ENCODE data around the gene TAS1R1. TPM values are rescaled to one million over a fixed set of nuclear protein-coding genes. Genes with fewer than 3 reads are reported as not detected.
A peak's percentile ranks its signal among the peaks of the same experiment; 100 is the strongest.

Gene TAS1R1
- polyA plus RNA-seq, 1 donor = 0.27 TPM

DNA sequence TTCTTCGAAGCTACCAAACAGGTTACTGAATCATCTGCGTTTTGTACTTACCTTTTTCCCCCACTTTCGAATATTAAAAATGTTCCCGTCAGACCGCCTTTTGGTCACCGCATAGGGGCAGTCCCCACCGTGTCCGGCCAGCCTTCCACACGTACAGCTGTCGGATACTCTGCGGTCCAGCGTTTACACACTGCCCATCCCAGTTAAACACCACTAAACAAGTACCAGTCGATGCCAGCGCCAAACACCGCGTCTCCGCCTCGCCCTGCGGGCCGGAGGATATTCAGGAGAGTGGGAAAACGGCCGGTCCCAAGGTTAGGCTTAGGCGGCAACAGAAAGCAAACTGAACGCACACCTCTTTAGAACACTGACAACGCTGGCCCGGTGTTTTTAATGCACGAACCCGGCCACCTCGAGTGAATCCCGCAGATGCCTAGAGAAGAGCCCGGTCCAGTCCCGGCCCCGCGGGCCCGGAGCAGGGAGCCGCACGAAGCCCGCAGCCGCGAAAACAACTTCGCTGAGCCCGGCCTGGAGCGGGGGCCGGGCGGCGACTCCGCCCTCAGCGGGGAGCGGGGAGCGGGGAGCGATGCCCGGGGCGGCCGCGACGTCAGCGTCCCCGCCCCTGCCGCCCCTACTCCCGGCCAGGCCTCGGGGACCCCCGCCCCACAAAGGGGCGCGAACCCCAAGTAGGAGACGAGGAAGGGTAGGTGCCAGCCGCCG is 57.7 kb downstream of the TAS1R1 start:
- Histone ChIP-seq H3K4me1 (ENCODE audit: control insufficient read depth, insufficient read depth, low read length) (peaks cover 3% of the 10 kb centered on the region), H3K9me3 (ENCODE audit: control insufficient read depth, low read depth, low read length) (no peaks in the 10 kb centered on the region), H3K27me3 (ENCODE audit: control insufficient read depth, insufficient read depth, low read length) (no peaks in the 10 kb centered on the region), H3K36me3 (ENCODE audit: control insufficient read depth, insufficient read depth, low read length) (peaks cover 8% of the 10 kb centered on the region), H3K27ac (ENCODE audit: low read length) (peak overlapping the region; percentile 94), H3K4me3 (ENCODE audit: low read length) (peak overlapping the region; percentile 89)
- 5% methylated on average over 3 of the region's 67 CpGs for WGBS (ENCODE audit: insufficient coverage, low lambda C conversion rate)
- DNase-seq = peak in 1 of 2 donors; percentile 71

DNA sequence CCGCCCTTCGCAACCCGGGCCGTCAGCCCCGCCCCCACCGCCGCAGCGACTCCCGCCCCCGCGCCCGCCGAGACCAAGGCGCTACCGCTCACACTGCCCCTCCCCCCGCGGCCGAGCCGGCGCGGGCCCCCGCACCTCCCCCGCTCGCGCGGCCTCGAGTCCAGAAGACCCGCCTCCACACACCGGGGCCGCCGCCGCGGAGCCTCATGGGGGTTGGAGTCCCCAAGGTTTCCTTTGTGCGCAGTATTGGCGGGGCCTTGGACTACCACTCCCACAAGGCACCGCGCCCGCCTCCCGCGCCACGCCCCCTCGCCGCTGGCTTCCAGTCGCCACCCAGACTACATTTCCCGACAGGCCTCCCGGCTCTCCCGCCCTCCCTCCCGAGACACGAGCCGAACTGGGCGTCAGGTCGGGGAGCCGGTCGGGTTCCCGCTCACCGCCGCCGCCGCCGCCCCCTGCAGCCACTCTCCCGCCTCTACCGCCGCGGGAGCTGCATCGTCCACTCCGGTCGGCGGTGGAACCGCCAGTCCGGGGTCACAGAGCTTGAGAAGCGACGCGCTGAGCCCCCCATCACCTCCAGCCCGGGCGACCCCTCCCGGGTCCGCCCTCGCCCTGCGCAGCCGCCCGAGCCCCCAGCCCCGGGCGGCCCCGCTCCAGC is 58.4 kb downstream of the TAS1R1 start, which contains the start of gene PHF13:
Gene PHF13, plus strand, starts transcription at position 371 of the 658 bp plus-strand sequence. CDS start 336 bp downstream, outside the sequence.
- peak within 1 kb of the TSS; percentile 94 for H3K27ac ChIP-seq (ENCODE audit: low read length)
- no CpG with 5 or more reads among the region's 84 CpGs for WGBS (ENCODE audit: insufficient coverage, low lambda C conversion rate)
- DNase-seq = peak; percentile 99
- H3K4me1 ChIP-seq (ENCODE audit: control insufficient read depth, insufficient read depth, low read length) = peaks cover 3% of the 10 kb centered on the region
- H3K4me3 ChIP-seq (ENCODE audit: low read length) = peak within 1 kb of the TSS; percentile 89
- H3K27me3 ChIP-seq (ENCODE audit: control insufficient read depth, insufficient read depth, low read length) = no peaks in the 10 kb centered on the region
- no peaks in the 10 kb centered on the region for H3K9me3 ChIP-seq (ENCODE audit: control insufficient read depth, low read depth, low read length)
- peaks cover 13% of the 10 kb centered on the region for H3K36me3 ChIP-seq (ENCODE audit: control insufficient read depth, insufficient read depth, low read length)

DNA sequence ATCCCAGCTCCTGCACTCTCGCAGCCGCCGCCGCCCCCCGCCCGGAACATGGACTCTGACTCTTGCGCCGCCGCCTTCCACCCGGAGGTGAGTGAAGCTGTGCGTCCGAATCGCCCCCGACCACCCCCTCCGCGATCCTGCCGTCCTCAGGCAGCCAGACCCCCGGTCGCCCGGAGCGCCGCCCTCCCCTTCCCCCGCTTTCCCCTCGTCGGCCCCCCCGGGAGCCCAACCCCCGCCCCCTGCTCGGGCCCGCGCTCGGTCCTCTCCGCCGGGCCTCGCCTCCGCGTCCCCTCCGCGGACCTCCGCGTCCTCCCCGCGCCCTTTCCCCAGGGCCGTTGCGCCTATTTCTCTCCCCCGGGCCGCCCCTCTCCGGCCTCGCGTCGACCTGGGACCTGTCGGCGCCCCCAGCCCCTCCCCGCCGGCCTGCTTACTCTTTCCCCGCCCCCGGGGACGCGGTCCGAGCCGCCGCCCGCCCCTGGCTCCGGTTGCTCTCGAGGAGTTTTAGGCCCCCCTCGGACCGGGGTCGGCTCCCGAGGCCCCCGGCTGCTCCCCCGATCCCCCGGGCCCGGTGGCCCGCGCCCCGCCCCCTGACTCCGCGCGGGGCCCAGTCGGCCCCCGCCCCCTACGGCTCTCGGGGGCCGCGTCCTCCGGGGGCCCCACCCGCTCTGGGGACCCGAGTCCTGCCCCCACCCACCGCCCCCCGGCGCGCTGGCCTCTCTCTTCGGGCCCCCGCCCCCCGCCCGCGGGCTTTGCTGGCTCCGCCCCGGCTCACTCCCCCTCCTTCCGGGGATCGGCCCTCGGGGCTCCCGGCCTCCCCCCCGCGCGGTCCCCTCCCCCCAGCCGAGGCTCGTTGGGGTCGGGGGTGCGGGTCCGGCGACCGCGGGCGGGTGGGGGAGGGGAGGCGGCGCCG is 59.2 kb downstream of the TAS1R1 start:
- peaks cover 16% of the 10 kb centered on the region for H3K36me3 ChIP-seq (ENCODE audit: control insufficient read depth, insufficient read depth, low read length)
- H3K4me3 ChIP-seq (ENCODE audit: low read length) = peak overlapping the region; percentile 72
- peak; percentile 34 to 39 for DNase-seq
- H3K4me1 ChIP-seq (ENCODE audit: control insufficient read depth, insufficient read depth, low read length) = peaks cover 3% of the 10 kb centered on the region
- H3K27ac ChIP-seq (ENCODE audit: low read length) = peak overlapping the region; percentile 77
- WGBS (ENCODE audit: insufficient coverage, low lambda C conversion rate) = no CpG with 5 or more reads among the region's 117 CpGs
- no peaks in the 10 kb centered on the region for H3K27me3 ChIP-seq (ENCODE audit: control insufficient read depth, insufficient read depth, low read length)
- H3K9me3 ChIP-seq (ENCODE audit: control insufficient read depth, low read depth, low read length) = no peaks in the 10 kb centered on the region

DNA sequence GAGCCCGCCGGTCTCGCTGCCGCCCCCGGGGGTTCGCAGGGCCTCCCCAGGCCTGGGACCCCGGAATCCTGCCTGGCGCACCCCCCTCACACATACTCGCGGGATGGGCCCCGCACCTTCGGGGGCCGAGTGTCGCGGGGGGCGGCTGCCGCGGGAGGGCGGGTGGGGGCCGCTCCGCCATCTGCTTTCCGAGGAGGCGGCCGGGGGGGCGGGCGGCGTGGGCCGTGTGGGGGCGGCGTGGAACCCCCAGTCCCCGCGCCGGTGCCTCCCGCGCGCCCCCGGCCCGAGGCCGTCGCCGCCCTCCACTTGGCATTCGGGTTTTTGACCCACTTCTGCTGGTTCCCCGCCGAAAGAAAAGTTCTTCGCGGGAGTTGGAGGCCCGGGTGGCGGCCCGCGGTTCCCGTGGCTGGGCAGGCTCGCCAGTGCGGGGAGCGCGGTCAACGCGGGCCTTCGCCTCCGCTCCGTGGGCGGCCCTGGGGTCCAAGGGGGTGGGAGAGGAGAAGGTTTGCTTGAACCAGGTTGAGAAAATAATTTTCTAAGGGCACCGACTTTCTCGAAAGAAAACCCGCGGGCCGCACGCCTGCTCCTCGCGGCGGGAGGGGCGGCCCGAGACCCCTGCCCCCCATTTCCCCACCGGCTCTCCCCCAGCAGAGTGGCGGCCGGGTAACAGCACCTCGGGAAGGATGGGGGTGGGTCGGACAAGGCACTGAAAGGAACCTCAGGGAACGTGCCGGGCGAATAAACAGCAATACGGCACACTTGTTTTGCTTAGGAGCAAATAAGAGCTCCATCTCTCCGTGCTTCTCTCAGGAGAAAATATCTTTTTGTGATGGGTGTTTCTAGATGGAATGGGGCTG is 60.0 kb downstream of the TAS1R1 start:
- H3K36me3 ChIP-seq (ENCODE audit: control insufficient read depth, insufficient read depth, low read length) = peaks cover 24% of the 10 kb centered on the region
- DNase-seq = peak in 1 of 2 donors; percentile 22
- no peak overlapping the region for H3K27ac ChIP-seq (ENCODE audit: low read length)
- peaks cover 3% of the 10 kb centered on the region for H3K4me1 ChIP-seq (ENCODE audit: control insufficient read depth, insufficient read depth, low read length)
- H3K4me3 ChIP-seq (ENCODE audit: low read length) = peak overlapping the region; percentile 72
- WGBS (ENCODE audit: insufficient coverage, low lambda C conversion rate) = no CpG with 5 or more reads among the region's 82 CpGs
- H3K27me3 ChIP-seq (ENCODE audit: control insufficient read depth, insufficient read depth, low read length) = no peaks in the 10 kb centered on the region
- H3K9me3 ChIP-seq (ENCODE audit: control insufficient read depth, low read depth, low read length) = no peaks in the 10 kb centered on the region

DNA sequence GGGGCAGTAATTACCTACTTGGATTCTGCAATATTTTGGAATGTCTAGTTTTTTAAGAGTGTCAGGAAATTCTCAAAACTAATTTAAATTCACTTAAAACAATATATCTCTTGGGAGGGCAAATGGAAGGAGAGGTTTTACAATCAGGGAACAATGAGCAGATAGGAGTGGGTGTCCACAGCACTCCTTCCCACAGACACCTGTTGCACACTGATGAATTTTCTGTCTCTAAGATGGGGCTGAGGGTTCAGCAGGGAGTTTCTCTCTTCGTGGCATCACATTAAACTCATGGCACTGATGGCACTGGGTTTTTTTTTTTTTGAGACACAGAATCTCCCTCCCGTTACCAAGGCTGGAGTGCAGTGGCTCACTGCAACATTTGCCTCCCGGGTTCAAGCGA is 63.9 kb downstream of the TAS1R1 start:
- no peak overlapping the region for H3K27ac ChIP-seq (ENCODE audit: low read length)
- DNase-seq = no peak
- H3K36me3 ChIP-seq (ENCODE audit: control insufficient read depth, insufficient read depth, low read length) = peaks cover 50% of the 10 kb centered on the region
- H3K9me3 ChIP-seq (ENCODE audit: control insufficient read depth, low read depth, low read length) = no peaks in the 10 kb centered on the region
- H3K27me3 ChIP-seq (ENCODE audit: control insufficient read depth, insufficient read depth, low read length) = no peaks in the 10 kb centered on the region
- no peaks in the 10 kb centered on the region for H3K4me1 ChIP-seq (ENCODE audit: control insufficient read depth, insufficient read depth, low read length)
- no CpG with 5 or more reads among the region's 4 CpGs for WGBS (ENCODE audit: insufficient coverage, low lambda C conversion rate)
- no peak overlapping the region for H3K4me3 ChIP-seq (ENCODE audit: low read length)

DNA sequence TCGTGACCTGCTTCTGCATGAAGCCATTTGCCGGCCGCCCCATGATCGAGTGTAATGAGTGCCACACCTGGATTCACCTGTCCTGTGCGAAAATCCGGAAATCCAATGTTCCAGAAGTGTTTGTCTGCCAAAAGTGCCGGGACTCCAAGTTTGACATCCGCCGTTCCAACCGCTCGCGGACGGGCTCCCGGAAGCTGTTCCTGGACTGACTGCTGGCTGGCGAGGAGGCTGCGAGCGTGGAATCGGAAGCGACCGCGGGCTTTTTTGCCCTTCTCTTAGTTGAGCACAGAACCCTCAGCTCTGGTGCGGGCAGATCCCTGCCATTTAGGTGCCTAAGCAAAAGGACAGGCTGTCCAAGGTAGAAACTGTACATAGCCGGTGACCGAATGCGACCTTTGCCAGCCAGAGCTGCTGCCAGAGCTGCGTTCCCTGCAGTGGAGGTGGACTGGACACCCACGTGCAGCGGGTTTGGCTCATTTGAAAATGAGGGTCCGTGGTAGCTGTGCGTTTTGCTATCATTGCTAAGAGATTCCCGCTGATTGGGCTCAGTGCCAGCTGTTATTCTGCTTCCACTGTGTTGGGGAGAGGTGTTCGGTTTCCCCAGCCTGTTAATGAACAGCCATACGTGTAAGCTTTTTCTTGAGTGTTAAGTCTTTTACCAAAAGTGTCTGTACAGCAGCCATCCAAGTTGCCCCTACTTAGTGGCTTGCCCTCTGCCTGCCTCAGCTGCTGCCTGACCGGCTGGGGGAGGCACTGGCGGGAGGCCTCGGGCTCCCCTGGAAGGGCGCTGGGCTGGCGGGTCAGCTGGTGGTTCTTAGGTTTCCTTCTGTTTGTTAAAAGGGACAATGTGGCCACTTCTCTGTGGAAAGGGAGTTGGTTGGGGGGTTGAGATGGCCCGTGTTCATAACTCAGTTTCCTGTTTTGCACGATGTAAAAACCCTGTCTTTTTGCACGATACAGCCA is 66.6 kb downstream of the TAS1R1 start:
- Histone ChIP-seq H3K27me3 (ENCODE audit: control insufficient read depth, insufficient read depth, low read length) (no peaks in the 10 kb centered on the region), H3K4me3 (ENCODE audit: low read length) (no peak overlapping the region), H3K36me3 (ENCODE audit: control insufficient read depth, insufficient read depth, low read length) (peaks cover 48% of the 10 kb centered on the region), H3K4me1 (ENCODE audit: control insufficient read depth, insufficient read depth, low read length) (peaks cover 12% of the 10 kb centered on the region), H3K9me3 (ENCODE audit: control insufficient read depth, low read depth, low read length) (no peaks in the 10 kb centered on the region), H3K27ac (ENCODE audit: low read length) (no peak overlapping the region)
- DNase-seq = no peak
- no CpG with 5 or more reads among the region's 41 CpGs for WGBS (ENCODE audit: insufficient coverage, low lambda C conversion rate)

DNA sequence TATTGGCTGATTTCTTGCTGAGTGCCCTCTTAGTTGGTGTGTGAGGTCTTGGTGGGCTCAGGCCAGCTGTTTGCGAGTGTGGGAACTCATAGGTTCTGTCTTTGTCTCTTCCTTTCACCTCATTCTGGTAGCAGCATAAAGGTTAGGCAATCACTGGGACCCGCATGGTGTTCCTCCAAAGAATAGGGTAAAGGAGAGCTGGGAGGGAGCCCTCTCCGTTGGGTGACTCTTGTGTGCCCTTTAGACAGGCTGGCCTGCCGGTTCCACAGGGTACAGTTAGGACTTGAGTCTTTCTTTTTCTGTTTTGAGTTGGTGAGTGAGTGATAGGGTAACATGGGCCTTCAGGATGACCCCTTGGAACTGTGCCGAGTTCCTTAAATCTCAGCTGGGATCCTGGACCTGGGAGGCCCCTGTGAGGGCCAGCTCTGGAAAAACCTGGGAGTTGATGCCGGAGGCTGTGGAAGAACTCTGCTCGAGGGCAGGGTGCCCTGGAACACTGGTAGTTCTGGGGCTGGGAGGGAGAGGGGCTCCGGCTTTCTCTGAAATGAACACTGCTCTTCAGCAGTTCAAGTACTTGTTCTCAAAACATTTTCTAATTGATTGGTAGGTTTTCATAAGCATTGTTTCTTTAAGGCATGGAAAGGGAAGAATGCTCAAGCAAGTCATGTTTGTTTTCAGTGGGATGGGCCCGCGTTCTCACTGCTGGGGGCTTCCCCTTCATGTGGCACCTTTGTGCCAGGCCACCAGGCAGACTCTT is 67.5 kb downstream of the TAS1R1 start:
- Histone ChIP-seq H3K36me3 (ENCODE audit: control insufficient read depth, insufficient read depth, low read length) (peaks cover 48% of the 10 kb centered on the region), H3K4me3 (ENCODE audit: low read length) (no peak overlapping the region), H3K4me1 (ENCODE audit: control insufficient read depth, insufficient read depth, low read length) (peaks cover 12% of the 10 kb centered on the region), H3K27me3 (ENCODE audit: control insufficient read depth, insufficient read depth, low read length) (no peaks in the 10 kb centered on the region), H3K9me3 (ENCODE audit: control insufficient read depth, low read depth, low read length) (no peaks in the 10 kb centered on the region), H3K27ac (ENCODE audit: low read length) (no peak overlapping the region)
- DNase-seq = no peak
- no CpG with 5 or more reads among the region's 10 CpGs for whole genome bisulfite sequencing (ENCODE audit: insufficient coverage, low lambda C conversion rate)

DNA sequence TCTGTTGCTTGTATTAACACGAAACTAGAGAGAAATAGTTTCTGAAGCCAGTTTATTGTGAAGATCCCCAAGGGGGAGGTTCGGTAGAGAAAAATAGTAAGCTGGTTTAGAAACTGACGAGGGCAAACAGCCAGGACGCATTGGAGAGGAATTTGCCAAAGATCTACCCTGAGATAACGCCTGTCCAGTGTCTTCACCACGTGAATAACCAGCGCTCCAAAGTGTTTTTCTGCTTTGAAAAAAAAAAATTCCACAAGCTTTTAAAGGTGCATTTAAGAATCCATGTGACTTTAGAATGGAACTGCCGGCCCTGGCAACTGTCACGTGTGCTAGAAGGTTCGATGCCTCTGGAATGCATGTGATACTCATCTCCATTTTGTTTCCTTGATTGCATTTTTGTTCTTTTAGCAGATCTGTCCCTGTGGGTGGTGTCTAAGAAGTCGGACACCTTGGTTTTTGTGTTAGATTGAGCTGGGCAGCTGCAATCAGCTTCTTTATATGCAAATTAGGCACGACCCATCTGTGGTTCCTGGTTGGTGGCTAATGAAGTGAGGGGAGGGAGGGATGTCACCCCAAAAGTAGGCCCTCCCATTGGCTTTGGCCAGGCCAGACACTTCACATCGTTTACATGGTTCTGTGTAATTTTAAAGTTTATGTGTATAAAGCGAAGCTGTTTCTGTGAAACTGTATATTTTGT is 68.3 kb downstream of the TAS1R1 start:
- Histone ChIP-seq H3K4me3 (ENCODE audit: low read length) (no peak overlapping the region), H3K27me3 (ENCODE audit: control insufficient read depth, insufficient read depth, low read length) (no peaks in the 10 kb centered on the region), H3K4me1 (ENCODE audit: control insufficient read depth, insufficient read depth, low read length) (peaks cover 12% of the 10 kb centered on the region), H3K27ac (ENCODE audit: low read length) (no peak overlapping the region), H3K36me3 (ENCODE audit: control insufficient read depth, insufficient read depth, low read length) (peaks cover 51% of the 10 kb centered on the region), H3K9me3 (ENCODE audit: control insufficient read depth, low read depth, low read length) (no peaks in the 10 kb centered on the region)
- WGBS (ENCODE audit: insufficient coverage, low lambda C conversion rate) = 88% methylated on average over 5 of the region's 14 CpGs
- DNase-seq = no peak

Data from large intestine (tissue), 3 donors.